Esophagus muscularis mucosa (tissue), 4 donors: ENCODE data around the gene CYTH1. TPM values are rescaled to one million over a fixed set of nuclear protein-coding genes. Genes with fewer than 3 reads are reported as not detected.

Experiments used
- DNase-seq: peaks from one replicate; pipeline ENCODE4 v3.0.0-alpha.2; 2017; ENCODE audit errors: extremely low spot score
- H3K27ac ChIP-seq, 4 donors: fragments of 200-600 bp; sonication (generic); replicated peaks in 1 of 4; 1 replicate in 3 of 4; 2 replicates in 1 of 4; pipeline ENCODE4 v1.5.1; 2016 to 2019; ENCODE audit warnings: mild to moderate bottlenecking in 1 of 4
- H3K27me3 ChIP-seq, 4 donors: fragments of 200-600 bp; sonication (generic); one replicate each; pipeline versions ENCODE4 v1.5.1 to v1.6.0; 2016 to 2019
- H3K36me3 ChIP-seq, 4 donors: fragments of 200-600 bp; sonication (generic); one replicate each; pipeline ENCODE4 v1.5.1; 2016 to 2019
- H3K4me1 ChIP-seq, 4 donors: fragments of 200-600 bp; sonication (generic); one replicate each; pipeline ENCODE4 v1.5.1; 2016 to 2019
- H3K4me3 ChIP-seq, 4 donors: fragments of 200-600 bp; sonication (generic); 1 replicate in 2 of 4; 2 replicates in 2 of 4; pipeline ENCODE4 v1.5.1; 2016 to 2019; ENCODE audit warnings: mild to moderate bottlenecking in 4 of 4, moderate library complexity in 1 of 4
- H3K9me3 ChIP-seq, 4 donors: fragments of 200-600 bp; sonication (generic); 1 replicate in 3 of 4; 2 replicates in 1 of 4; pipeline ENCODE4 v1.5.1; 2016 to 2019
- EP300 ChIP-seq: sonication (generic); formaldehyde crosslinking; IDR thresholded peaks from one replicate; pipeline ENCODE4 v1.6.1; 2017; ENCODE audit warnings: antibody characterized with exemption
- POLR2A ChIP-seq: fragments of 450-650 bp; IDR thresholded peaks from one replicate; pipeline ENCODE4 v1.6.1; 2017; ENCODE audit warnings: antibody characterized with exemption, moderate library complexity, mild to moderate bottlenecking, low read depth
- POLR2AphosphoS5 ChIP-seq, 2 donors: sonication (generic); formaldehyde crosslinking; IDR thresholded peaks; one replicate each; pipeline ENCODE4 v1.6.1; 2017; ENCODE audit warnings: antibody characterized with exemption in 2 of 2
- WGBS: methylation state at CpG from one replicate; pipeline ENCODE4 v1.1.5; 2018; 5-methylcytosine and 5-hydroxymethylcytosine counted together
- intact Hi-C: fragments of 100-400 bp; cut with DNase I; formaldehyde crosslinking; loops from one replicate; pipeline ENCODE4 v1.15.1; 2023
- total RNA-seq, 4 donors: library from RNA; depleted of rRNA; stranded (reverse); fragments of >200 nt; gene quantifications; one replicate each; pipeline versions ENCODE4 v1.1.0 to v1.2.1, GENCODE V29; 2016
- TF ChIP-seq, protein P1 (sequence below), 3 experiments: fragments of 200-600 bp in 2 of 3; fragments of 450-650 bp in 1 of 3; sonication (generic) in 2 of 3; IDR thresholded peaks; one replicate each; pipeline ENCODE4 v1.5.1; 2017 to 2019; ENCODE audit warnings: antibody characterized with exemption in 3 of 3, mild to moderate bottlenecking in 2 of 3, moderate library complexity in 1 of 3

The CYTH1 gene
- total RNA-seq, 4 donors from 2014 or later = 25.7 to 39.4 (median 35.7) TPM

DNA sequence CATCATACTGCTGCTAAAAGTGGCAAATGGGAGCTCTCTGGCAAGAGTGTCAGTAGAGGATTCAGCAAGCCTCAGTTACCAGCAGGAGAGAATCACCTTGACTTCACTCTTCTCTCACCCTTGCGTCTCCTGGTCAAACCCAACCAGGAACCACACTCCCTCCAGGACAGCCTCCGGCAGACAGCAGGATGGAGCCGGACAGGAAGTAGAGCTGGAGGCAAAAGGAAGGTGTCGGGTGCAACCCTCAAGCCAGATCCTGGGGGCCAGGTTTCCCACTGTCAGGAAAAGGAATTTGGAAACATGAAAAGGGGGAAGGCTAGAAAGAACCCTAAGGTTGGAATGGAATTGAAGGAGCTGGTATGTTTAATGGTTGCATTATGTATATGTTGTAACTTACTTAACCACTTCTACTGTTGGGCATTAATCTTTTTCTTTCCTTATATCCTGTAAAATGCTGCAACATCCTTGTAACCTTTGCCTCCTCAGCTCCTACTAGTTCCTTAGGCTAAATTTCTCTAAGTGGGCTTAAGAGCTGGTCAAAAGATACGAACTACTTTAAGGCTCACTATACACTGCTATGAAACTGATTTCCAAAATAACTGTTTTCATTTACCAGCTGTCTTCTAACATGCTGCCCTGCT is 40.3 kb downstream of the CYTH1 start:
- TF ChIP-seq EP300 (no peak), POLR2AphosphoS5 (IDR thresholded peaks at IDR 0.05) (no peak), POLR2A (no peak)
- TF ChIP-seq, protein P1, sequence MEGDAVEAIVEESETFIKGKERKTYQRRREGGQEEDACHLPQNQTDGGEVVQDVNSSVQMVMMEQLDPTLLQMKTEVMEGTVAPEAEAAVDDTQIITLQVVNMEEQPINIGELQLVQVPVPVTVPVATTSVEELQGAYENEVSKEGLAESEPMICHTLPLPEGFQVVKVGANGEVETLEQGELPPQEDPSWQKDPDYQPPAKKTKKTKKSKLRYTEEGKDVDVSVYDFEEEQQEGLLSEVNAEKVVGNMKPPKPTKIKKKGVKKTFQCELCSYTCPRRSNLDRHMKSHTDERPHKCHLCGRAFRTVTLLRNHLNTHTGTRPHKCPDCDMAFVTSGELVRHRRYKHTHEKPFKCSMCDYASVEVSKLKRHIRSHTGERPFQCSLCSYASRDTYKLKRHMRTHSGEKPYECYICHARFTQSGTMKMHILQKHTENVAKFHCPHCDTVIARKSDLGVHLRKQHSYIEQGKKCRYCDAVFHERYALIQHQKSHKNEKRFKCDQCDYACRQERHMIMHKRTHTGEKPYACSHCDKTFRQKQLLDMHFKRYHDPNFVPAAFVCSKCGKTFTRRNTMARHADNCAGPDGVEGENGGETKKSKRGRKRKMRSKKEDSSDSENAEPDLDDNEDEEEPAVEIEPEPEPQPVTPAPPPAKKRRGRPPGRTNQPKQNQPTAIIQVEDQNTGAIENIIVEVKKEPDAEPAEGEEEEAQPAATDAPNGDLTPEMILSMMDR (IDR thresholded peaks at IDR 0.05) = no peak
- H3K36me3 ChIP-seq = no peaks in the 10 kb centered on the region
- no peak overlapping the region for H3K4me3 ChIP-seq
- H3K9me3 ChIP-seq = no peaks in the 10 kb centered on the region
- peaks cover 27 to 57% (median 46%) of the 10 kb centered on the region in 4 donors for H3K4me1 ChIP-seq
- intact Hi-C loops = loop anchor here (5.0 kb wide), 1 partner anchor 34 kb away; no protein-coding TSS in a partner anchor
- no peak overlapping the region for H3K27ac ChIP-seq
- no peak for DNase-seq
- H3K27me3 ChIP-seq = no peaks in the 10 kb centered on the region
- WGBS = 91% methylated on average over 5 of the region's 5 CpGs

DNA sequence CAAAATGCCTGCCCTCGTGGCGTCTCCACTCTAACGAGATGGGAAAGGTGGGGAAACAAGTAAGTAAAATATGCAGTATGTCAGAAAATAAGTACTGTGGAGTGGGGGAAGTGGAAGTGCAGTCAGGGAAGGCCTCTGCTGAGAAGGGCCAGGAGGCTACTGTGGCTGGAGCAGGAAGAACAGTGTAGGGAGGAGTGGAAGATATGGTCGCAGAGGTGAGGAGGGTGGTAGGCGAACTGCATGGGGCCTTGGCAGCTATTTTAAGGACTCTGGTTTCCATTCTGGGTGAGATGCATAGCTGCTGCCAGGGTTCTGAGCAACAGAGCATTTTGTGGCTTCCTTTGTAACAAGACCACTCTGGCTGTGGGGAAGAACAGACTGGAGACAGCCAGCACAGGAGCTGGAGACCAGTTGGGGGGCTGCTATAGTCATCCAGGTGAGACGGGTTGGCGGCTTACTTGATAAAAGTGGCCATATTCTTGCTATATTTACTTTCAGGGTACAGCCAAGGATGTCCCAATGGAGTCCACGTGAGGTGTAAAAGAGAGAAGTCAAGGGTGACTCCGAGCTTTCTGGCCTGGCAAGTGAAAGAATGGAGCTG is 42.6 kb downstream of the CYTH1 start:
- WGBS = 82% methylated on average over 9 of the region's 9 CpGs
- no peak for DNase-seq
- peaks cover 30 to 57% (median 45%) of the 10 kb centered on the region in 4 donors for H3K4me1 ChIP-seq
- no peaks in the 10 kb centered on the region for H3K27me3 ChIP-seq
- intact Hi-C loops = no loop called here
- H3K27ac ChIP-seq = no peak overlapping the region
- no peaks in the 10 kb centered on the region for H3K36me3 ChIP-seq
- no peak overlapping the region for H3K4me3 ChIP-seq
- TF ChIP-seq POLR2AphosphoS5 (IDR thresholded peaks at IDR 0.05) = no peak
- no peak for TF ChIP-seq POLR2A
- TF ChIP-seq, protein P1 (IDR thresholded peaks at IDR 0.05) = no peak
- TF ChIP-seq EP300 = no peak
- H3K9me3 ChIP-seq = no peaks in the 10 kb centered on the region

DNA sequence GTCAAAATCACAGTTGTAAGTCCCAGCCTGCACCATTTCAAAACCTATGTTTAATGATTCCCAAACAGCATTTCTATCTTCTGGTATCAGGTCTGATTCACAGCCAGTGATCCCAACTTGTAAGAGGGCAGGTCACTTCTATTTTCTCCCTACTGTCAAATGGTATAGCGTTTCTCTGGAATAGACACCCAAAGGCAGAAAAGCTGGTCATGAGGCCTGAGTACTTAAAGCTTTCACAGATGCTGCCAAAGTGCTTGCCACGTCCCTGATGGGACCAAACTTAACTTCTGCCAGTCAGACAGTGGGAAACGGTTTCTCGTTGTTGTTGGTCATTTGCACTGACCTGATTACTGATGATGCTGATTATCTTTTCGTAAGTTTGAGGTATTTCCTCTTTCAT is 43.4 kb downstream of the CYTH1 start:
- no peak overlapping the region for H3K27ac ChIP-seq
- WGBS = 83% methylated on average over 5 of the region's 5 CpGs
- intact Hi-C loops = no loop called here
- peaks cover 37 to 63% (median 49%) of the 10 kb centered on the region in 4 donors for H3K4me1 ChIP-seq
- no peak for DNase-seq
- H3K4me3 ChIP-seq = no peak overlapping the region
- no peaks in the 10 kb centered on the region for H3K9me3 ChIP-seq
- H3K36me3 ChIP-seq = no peaks in the 10 kb centered on the region
- no peak for TF ChIP-seq EP300
- TF ChIP-seq, protein P1 (IDR thresholded peaks at IDR 0.05) = no peak
- TF ChIP-seq POLR2AphosphoS5 (IDR thresholded peaks at IDR 0.05) = no peak
- no peak for TF ChIP-seq POLR2A
- H3K27me3 ChIP-seq = no peaks in the 10 kb centered on the region

DNA sequence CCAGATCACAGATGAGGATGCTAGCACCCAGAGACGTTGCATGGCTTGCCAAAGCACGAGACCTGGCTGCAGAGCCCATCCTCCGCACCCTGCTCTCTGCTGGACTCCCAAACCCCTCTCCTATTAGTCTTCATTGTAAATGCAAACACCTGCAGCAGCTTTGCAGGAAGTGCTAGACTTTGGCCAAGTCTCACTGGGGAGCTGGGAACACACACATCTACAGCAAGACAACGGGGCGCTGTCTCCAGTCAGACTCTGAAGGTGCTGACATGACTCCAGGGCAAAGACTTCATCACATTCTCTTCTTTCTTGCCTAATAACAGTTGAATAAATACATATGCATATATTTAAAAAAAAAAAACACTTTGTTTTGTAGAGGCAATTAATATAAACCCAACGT is 43.8 kb downstream of the CYTH1 start:
- H3K4me3 ChIP-seq = no peak overlapping the region
- TF ChIP-seq POLR2A (no peak), EP300 (no peak), POLR2AphosphoS5 (IDR thresholded peaks at IDR 0.05) (no peak)
- TF ChIP-seq, protein P1 (IDR thresholded peaks at IDR 0.05) = no peak
- H3K27me3 ChIP-seq = no peaks in the 10 kb centered on the region
- no peaks in the 10 kb centered on the region for H3K36me3 ChIP-seq
- 92% methylated on average over 6 of the region's 6 CpGs for WGBS
- H3K9me3 ChIP-seq = no peaks in the 10 kb centered on the region
- intact Hi-C loops = no loop called here
- H3K4me1 ChIP-seq = peaks cover 41 to 65% (median 51%) of the 10 kb centered on the region in 4 donors
- no peak overlapping the region for H3K27ac ChIP-seq
- no peak for DNase-seq
